NCI-H446 (cell line): Measurements from ENCODE around the gene VRK3.
"Not testable (repeated sequence)": the region's sequence is repeated elsewhere in the genome, so short reads cannot be mapped to it uniquely, and the experiment has no call there.

Source experiments
- DNase-seq, 2 experiments: peaks; one replicate each; lab custom pipeline; 2025; lab: John Stamatoyannopoulos, UW

VRK3 gene

GRCh38 chr19:49954933-49955332 is 70.2 kb downstream of the VRK3 start:
- no peak for DNase-seq

GRCh38 chr19:49954092-49954829 is 70.9 kb downstream of the VRK3 start:
- no peak for DNase-seq

- no peak for DNase-seq
Measured at GRCh38 chr19:49953416-49953815, 71.8 kb downstream of the VRK3 start.

GRCh38 chr19:49952906-49953305 is 72.3 kb downstream of the VRK3 start:
- DNase-seq: no peak

GRCh38 chr19:49952479-49952836 is 72.7 kb downstream of the VRK3 start:
- DNase-seq: no peak

- no peak for DNase-seq
Measured at GRCh38 chr19:49951806-49952478, 73.2 kb downstream of the VRK3 start.

GRCh38 chr19:49950956-49951526 is 74.1 kb downstream of the VRK3 start:
- DNase-seq: no peak

GRCh38 chr19:49950590-49950948 is 74.6 kb downstream of the VRK3 start:
- DNase-seq: no peak

GRCh38 chr19:49949742-49950589 is 75.2 kb downstream of the VRK3 start:
- DNase-seq: no peak

GRCh38 chr19:49946415-49946814 is 78.8 kb downstream of the VRK3 start:
- DNase-seq: no peak

GRCh38 chr19:49944567-49944966 is 80.6 kb downstream of the VRK3 start:
- DNase-seq: not testable (repeated sequence)

- no peak for DNase-seq
Measured at GRCh38 chr19:49940482-49940791, 84.7 kb downstream of the VRK3 start.

- DNase-seq: no peak
Measured at GRCh38 chr19:49939721-49940481, 85.3 kb downstream of the VRK3 start.

- no peak for DNase-seq
Measured at GRCh38 chr19:49938662-49939061, 86.5 kb downstream of the VRK3 start.

- DNase-seq: peak; percentile 75 to 91
Measured at GRCh38 chr19:49937750-49938381, 87.3 kb downstream of the VRK3 start.

GRCh38 chr19:49936549-49936948 is 88.6 kb downstream of the VRK3 start:
- DNase-seq: no peak

- DNase-seq: no peak
Measured at GRCh38 chr19:49933643-49934042, 91.5 kb downstream of the VRK3 start.

- no peak for DNase-seq
Measured at GRCh38 chr19:49932731-49933131, 92.4 kb downstream of the VRK3 start.

GRCh38 chr19:49932041-49932451 is 93.1 kb downstream of the VRK3 start:
- DNase-seq: no peak

GRCh38 chr19:49931293-49932040 is 93.7 kb downstream of the VRK3 start:
- no peak for DNase-seq
